Left forelimb (tissue), 1 donor: ENCODE measurements around the gene BACH2.

Experiments
- DNase-seq: peaks from one replicate; pipeline ENCODE4 v3.0.0-alpha.2; 2018; ENCODE audit warnings: low spot score

The BACH2 gene

DNA sequence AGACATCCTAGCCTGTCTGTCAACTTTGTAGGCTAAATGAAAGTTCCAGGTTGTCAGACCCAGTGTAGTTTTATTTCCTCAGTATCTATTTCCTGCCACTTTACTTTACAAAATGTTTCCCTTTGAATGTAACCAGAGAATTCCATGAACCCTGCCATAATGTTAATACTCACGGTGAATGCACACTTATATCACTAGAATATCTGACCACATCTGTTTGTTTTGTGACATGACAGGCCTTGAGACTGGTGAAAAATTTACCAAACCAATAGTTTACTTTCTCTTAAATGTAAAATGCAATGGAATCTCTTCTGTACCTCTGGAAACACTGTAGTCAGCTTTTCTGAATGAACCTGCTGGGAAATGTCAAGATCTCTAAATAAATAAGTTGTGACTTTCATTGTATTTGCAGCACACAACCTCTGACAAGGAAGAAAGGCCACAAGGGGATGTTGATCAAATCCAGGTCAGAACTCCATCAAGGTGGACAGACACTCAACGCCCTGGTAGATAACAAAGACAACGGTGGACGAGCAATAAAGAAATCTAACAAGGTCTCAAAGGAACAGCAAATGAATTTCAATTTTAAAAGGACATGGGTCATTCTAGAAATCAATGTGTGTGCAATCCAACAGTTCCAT, 59.2 kb downstream of the BACH2 start:
- no peak for DNase-seq

DNA sequence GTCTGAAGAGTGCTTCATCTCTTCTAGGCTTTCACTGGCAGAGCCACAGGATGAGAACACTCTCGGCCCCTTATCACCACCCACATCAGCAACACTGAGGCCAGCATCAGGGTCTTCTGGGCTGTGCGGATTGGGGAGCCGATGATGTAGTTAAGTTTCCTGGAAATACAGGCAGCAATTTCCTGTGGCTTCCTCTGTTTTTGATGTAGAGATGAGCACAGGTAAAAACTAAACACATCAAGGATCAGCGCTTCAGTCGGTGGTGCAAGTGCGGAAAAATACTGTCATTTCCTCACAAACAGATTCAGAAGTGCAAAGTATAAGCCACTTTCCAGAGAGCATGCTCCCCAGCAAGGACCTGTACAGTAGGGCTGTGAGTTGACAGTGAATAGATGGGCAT, 62.6 kb downstream of the BACH2 start:
- DNase-seq, result no peak

DNA sequence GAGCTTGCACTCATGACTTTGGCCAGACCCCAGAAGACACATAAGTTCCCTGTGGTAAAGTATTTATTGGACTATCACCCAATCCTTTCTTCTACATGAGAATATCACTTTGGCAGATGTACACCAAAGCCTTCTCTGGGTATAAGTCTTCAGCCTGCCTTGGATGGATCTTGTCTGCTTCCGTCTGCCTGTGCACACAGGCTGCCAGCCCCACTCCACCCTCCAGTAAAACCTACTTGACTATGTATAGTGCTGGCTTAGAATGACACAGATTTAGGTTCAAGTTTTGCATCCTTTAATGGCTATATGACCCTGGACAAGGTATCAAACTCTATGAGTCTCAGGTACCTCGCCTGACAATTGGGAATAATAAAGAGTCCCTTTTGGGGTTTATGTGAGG, 63.4 kb downstream of the BACH2 start:
- no peak for DNase-seq

DNA sequence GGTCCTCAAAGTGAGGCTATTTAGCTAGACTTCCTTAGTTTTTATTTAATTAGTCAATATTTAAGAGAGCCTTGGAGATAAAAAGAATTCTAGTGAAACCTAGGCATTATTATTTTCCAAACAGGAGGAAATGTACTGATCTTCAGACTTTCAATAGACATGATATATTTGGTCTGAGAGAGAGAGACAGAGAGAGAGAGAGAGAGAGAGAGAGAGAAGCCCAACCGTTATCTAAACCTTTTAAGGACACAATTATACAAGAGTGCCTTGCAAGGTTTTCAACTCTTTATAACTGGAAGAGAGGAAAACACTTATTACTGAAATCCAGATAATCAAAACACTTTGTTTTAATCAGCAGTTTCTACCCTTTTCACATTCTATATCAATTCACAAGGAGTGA, 64.8 kb downstream of the BACH2 start:
- no peak for DNase-seq

DNA sequence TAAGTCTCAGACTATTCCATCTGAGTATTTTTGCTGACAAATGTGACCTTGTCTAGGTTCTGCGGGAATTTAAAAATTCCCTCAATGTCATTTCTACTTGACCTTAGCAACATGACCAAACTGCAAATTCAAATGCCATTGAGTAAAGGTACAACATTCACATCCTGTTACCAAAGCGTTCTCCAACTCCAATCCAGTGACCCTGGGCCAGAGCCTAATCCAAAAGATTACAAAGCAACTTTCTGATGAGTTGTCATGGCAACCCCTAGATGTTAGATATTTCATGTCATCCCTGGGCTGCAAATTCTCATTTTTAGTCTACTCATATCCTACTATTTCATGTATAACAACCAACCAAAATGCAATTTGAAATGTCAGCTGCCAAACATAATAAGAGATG, 65.3 kb downstream of the BACH2 start:
- no peak for DNase-seq

DNA sequence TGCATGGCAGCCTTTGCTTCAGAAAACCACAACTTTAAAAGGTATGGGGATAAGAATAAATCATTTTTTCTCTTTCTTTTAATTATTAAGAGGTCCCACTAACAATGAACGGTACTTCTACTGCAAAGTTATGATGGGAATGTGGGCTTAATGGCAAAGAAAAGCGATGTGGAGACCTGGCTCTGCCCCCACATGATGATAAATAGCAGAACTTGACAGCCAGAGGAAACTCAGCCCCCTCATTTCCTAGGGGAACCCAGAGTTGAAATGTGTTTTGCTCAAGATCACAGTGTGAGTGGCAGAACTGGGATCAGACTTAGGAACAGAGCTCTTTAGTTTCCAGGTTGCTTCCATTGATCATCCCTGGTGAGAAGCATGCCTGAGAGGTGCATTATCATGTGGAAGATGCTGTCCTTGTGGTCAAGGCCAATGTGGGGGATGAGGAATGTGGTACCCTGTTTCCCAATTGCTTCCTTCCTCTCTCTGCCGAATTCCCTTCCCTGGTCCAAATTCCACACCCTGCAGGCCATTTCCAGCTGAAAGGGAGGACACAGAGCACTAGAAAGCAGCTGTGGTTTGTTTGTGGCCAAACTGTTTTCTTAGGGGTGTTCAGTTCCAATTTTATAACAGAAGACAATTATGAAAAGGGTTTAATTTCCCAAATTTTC, 66.0 kb downstream of the BACH2 start:
- no peak for DNase-seq

DNA sequence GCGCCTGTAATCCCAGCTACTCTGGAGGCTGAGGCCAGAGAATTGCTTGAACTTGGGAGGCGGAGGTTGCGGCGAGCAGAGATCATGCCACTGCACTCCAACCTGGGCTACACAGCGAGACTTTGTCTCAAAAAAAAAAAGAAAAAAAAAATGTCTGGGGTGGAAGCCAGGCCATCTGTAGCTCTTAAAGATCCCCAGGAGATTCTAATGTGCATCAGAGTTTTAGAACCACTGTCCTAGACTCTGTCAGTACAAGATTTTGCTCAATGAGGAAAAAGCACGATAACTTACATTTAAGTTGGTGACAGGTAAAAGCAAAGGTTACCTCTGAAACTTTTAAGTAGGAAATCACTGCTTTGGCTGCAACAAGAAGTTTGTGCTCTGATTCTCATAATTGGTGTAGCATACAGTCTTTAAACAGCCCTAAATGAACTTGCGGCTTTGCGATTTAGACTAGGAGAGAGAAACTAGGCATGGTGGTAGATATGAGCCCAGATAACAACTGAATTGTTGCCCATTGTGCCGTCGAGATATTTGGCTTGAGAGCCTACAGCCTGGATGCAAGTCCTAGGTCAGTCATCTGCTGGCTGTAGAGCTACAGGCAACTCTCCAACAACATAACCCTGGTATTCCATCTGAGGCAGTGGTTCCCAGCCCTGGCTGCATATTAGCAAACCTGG, 67.2 kb downstream of the BACH2 start:
- no peak for DNase-seq

DNA sequence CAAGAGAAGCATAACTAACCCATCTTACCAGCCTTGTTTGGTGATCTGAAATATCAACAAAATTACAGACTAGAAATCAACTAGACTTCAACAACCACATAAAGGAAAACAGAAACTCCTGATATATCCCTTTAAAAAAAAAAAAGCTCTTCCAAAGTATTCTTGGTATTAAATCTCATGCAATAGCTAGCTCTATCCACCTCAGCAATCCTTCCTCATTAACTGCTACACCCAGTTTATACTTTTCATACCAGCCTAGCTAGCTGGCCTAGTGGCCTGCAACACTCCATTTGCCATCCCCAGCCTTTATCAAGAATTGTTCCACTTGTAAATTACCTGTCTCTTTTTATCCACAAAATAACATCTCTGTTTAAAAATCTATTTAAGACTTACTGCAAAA, 69.0 kb downstream of the BACH2 start:
- DNase-seq, result no peak

DNA sequence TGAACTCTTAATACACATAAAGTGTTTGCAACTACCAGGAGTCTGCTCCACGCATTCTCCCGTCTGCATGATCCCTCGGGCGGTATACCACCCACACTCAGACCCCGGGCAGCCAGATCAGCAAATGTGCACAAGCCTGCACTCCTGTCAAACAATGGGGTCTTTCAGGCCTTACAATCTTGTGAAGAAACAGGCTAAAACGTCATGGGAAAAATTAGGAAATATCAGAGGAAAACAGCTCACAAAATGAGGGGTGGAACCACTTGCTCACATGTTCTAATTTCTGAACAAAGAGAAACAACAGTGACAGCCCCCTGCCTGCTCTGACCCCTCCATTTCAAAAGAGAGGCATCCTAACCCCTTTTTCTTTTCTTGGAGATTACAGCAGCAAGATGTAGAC, 69.4 kb downstream of the BACH2 start:
- no peak for DNase-seq

DNA sequence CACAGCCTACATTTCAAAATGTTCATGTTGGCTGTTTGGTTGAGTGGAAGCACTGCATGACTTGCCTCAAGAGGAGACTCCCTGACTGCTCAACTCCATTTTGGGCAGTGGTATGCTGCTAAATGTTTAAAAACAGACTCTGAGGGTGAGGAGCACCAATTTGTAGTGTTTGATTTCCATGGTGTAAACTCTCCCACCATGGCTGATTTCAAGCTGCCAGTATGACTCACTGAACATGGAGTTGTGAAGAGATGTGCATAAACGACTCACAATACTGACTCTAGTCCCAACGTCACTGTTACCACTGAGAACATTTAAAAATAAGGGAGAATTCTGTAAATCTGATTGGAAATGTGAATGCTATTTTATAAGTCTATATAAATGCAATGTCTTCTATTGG, 70.4 kb downstream of the BACH2 start:
- no peak for DNase-seq

DNA sequence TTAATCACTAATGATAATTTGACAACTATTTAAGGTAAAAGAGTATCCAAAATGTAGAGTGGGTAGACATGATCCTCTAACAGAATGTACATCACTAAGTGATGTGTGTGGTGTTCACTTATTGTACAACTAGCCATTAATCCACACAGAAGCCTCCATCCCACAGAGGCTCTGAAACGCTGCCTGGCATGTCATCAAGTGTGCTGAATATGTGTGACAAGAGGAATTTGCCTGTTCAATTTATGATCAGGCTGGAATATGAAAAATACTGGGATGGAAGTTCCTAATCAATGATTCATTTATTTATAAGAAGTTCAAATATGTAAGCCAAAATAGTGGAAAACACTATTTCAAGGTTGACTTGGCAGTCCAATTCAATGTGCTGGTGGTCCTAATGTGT, 72.4 kb downstream of the BACH2 start:
- no peak for DNase-seq

DNA sequence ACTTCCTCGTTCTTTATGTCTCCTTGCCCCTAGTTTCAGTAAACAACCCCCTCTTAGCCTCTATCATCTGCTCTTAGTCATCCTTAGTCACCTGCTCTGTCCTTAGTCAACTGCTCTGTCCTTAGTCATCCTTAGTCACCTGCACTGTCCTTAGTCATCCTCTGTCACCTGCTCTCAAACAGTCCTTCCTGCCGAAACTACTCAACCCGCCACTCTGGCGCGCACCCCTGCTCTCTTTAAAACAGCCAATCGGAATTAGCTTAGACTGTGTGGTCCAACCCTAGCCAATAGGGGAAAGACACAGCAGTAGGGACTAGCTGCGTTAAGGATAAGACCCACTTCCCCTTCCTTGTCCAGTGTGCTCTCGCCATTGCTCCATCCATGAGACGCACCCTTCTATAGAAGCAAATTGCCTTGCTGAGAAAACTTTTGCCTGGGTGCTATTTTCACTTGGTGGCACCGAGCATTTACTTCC, 73.9 kb downstream of the BACH2 start:
- no peak for DNase-seq

DNA sequence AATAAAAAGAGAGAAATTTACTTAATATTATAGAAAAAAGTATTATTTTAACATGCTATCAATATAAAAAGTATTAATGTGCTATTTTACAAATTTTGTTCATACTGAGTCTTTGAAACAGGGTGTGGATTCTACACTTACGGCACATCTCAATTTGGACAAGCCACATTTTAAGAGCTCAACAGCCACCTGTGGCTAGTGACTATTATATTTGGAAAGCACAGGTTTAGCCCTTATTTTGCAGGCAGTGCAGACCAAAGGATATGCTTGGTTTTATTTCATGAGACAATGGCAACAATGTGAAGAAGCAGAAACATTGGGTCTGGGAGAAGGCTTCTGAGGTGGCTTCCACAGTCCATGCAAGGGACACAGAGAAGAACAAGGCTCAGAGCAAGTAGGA, 74.6 kb downstream of the BACH2 start:
- DNase-seq, result no peak

DNA sequence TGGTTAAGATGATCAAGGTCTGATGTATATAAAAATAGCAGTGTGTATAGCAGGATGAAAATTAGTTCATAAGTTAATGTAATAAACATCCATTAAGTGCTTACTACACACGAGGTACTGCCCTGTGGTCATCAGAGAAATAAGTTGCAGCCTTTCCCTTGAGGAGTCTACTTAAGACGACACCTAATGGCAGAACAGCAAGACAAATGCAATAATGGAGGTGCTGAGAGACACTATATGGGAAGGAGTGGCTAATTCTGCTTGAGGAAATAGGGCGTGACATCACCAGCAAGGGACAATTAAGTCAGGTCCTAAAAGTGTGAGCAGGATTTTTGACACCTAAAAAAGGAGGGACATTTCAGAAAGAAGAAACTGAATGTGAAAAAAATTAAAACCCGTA, 75.2 kb downstream of the BACH2 start:
- no peak for DNase-seq

DNA sequence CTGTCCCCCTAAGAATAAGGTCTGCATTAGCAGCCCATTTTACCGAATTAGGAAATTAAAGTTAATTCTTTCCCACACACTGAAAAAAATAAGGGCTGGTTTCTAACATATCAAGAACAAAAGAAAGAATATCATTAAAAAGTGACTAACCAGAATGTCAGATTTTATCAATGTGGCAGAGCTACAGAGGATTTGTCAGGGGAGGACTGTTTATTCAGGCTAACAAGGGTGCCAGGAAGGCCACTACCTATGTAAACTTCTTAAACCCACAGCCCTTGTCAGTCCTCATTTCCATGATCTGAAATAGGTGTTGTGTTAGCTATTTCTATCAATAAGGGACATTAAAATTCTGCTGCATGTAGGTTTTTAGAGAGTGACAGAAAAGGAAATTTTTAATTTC, 76.4 kb downstream of the BACH2 start:
- DNase-seq, result no peak

DNA sequence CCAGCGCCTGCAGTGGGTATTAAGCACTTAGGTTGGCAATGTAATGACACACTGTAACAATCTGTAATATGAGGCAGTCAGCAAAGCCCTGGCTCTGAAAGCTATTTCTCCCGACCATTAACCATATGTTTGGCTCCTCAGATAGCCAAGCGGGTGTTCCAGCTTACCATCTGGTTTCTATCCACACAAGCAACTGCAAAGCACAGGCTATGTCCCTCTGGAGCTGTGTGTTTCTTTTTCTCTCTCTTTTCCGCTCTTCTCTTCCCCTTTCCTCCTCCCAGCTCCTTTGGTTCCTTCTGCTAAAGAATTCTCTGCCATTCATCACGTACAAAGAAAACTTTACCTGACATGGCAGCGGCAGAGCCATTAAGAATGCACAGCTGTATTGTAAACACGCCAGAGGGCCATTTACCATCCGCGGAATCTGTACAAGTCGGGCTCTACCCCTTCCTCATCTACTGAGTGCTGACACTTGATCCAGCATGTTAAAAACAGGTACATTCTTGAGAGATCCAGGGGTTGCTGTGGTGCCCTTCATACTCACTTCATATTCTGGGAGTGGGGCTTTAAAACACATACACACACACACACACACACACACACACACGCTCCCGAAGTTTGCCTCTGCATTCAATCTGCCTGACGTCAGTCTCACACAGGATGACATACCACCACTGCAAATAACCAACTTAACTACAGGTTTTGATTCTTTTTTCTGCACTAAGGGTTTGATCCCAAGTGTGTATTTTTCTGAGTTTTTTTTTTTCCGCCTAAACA, 77.2 kb downstream of the BACH2 start:
- peak; percentile 87 for DNase-seq

DNA sequence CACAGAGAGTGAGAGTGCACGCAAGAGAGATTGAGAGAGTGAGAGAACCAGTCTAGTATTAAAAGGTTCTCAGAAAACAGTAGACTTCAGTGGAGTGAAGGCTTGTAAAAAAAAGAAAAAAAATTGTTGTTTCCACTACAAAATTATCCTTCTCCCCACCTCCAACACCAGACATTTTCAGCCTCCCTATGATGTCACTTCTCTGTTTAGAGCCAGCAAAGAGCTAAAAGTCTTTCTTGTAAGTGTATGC, 77.8 kb downstream of the BACH2 start:
- DNase-seq, result no peak

DNA sequence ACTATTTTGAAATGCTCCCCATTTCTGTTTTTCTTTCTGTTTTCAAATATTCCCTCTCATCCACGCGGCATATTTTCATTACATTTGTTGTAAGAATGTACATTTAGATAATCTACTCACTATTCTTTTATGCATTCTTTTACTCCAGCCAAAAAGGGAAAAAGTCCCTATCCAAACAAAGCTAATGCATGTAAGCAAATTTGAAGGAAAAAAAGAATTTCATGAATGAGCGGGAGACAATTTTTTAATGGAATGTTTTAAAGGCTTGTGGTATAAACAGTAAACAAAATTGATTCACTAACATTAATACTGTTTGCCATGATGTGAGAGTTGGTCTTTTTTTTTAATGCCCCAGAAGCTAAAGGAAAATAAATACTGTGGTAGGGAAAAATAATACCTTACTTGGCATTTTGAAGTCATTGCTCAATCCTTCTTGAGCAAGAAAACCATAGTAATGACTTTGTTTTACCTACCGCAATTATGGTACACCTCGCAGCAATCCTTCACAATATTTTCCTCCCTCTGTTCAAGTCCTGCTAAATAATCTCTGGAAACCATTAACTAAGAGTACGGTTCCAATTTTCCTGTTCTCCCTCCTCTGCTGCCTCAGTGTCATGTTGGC, 79.0 kb downstream of the BACH2 start:
- DNase-seq, result no peak

DNA sequence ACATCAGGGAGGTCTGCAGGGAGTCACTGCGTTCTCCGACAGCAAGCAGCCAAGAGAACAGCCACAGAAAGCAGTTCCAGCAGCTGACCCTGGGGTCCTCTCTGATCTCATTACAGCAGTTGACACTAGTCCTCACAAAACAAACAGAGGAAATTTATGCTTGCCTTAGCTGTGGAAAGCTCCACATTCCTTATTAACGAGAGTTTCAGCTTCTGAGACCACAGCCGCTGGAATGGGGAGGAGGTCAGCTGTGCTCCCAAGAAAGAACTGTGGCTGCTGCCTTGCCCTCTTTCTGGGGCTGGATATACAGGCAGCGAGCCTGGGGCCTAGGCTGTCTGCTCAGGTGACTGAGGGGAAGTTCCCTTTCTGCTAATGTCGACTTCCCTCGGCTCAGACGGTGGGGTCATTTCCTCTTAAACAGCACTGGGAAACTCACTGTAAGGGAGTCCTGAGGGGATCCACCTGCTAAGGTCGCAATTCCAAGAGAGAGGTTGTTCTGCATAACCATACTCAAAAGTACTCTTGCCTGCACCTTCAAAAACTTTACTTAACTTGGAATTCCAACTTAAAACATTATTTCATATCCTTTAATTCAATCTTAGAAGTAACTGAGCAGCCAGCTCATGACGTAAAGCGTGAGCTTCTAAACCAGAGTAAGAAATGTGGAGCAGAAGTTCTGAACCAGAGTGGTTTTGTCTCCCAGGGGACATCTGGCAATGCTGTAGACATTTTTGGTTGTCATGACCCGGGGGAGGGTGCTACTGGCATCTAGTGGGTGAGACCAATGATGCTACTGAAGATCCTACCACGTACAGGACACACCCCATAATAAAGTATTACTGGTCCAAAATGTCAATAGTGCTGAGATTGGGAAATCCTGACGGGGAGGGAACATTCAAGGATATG, 80.3 kb downstream of the BACH2 start:
- no peak for DNase-seq

DNA sequence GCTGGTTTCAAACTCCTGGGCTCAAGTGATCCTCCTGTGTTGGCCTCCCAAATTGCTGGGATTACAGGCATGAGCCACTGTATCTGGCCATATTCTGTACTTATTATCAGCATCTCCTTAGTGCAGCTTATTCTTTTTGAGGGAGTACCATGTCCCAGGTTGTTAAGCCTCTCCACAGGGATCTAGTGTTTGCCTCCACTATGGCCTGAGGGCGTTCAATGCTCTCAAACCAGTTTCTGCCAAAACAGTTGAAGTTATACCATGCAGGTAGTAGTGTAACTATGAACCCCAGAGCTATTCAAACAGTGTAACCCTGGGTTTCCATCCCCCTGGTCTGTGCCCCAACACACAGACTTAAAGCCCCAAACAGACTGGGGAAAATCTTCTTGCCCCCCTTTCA, 81.7 kb downstream of the BACH2 start:
- DNase-seq, result no peak

DNA sequence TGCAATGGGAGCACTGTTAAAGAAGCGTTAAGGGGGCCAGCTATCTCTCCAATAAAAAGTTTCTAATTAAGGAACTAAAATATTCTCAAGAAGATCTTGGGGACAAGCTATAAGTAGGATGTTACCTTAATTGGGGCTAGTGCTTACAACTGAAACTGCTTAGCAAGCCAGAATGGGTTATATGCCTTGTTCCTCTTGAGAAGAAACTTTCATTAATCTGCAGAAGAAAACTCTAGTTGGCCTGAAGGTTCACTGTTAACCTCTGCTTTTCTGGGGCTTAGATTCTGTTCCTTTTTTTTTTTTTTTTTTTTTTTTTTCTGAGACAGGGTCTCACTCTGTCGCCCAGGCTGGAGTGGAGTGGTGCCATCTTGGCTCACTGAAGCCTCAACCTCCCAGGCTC, 82.2 kb downstream of the BACH2 start:
- no peak for DNase-seq

DNA sequence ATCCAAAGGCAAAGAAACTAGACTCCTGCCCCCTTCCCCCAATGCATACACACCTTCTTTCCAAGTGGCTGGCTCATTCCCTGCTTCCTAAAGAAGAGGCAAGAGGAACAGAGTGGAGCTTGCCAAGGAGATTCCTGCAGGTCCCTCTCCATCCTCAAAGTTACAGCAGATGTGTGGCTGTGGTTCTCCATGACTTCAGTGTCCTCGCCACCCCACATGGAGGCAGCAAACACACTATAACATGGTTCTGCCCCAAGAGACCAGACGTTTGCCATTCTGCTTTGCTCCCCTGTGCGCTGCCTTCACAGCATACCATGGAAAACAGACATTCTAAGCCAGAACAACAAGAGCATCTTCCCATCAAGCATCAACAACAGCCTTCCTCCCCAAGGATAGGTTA, 84.4 kb downstream of the BACH2 start:
- no peak for DNase-seq
